Measurements from ENCODE around the gene RAB37. TPM values are rescaled to one million over a fixed set of nuclear protein-coding genes. Genes with fewer than 3 reads are reported as not detected.

The RAB37 gene
- total and polyA plus RNA-seq, 8 donors: 3.2 to 11.2 (median 10.3) TPM

DNA sequence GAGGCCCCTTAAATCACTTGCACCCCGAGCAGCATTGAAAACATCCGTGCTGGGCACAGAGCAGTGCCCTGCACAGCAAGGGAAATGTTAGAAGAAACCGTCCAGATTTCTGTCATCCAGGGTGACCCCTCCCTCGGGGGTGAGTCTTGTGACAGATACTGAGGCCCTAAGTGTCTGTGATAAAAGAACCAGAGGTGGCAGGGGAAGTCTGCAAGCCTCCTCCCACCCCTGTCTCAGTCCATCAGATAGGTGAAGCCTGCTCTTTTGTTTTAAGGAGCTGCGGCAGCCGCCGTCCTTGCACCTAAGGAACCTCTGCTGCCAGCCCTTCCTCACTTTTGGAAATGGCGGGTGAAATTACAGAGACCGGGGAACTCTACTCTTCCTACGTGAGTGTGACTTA lies 39.9 kb downstream of the RAB37 start:
- Histone ChIP-seq H3K27me3 (no peaks in the 10 kb centered on the region), H3K4me3 (peak overlapping the region; percentile 87 to 90), H3K9me3 (no peaks in the 10 kb centered on the region), H3K36me3 (peaks cover 0 to 31% of the 10 kb centered on the region in 2 donors), H3K27ac (no peak overlapping the region), H3K4me1 (peaks cover 17 to 65% of the 10 kb centered on the region in 2 donors)
- DNase-seq (no peak), ATAC-seq (no peak)
- intact Hi-C loops (cut with DNase I): no loop called here
- TF ChIP-seq, protein P1, sequence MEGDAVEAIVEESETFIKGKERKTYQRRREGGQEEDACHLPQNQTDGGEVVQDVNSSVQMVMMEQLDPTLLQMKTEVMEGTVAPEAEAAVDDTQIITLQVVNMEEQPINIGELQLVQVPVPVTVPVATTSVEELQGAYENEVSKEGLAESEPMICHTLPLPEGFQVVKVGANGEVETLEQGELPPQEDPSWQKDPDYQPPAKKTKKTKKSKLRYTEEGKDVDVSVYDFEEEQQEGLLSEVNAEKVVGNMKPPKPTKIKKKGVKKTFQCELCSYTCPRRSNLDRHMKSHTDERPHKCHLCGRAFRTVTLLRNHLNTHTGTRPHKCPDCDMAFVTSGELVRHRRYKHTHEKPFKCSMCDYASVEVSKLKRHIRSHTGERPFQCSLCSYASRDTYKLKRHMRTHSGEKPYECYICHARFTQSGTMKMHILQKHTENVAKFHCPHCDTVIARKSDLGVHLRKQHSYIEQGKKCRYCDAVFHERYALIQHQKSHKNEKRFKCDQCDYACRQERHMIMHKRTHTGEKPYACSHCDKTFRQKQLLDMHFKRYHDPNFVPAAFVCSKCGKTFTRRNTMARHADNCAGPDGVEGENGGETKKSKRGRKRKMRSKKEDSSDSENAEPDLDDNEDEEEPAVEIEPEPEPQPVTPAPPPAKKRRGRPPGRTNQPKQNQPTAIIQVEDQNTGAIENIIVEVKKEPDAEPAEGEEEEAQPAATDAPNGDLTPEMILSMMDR (IDR thresholded peaks at IDR 0.05): no peak

DNA sequence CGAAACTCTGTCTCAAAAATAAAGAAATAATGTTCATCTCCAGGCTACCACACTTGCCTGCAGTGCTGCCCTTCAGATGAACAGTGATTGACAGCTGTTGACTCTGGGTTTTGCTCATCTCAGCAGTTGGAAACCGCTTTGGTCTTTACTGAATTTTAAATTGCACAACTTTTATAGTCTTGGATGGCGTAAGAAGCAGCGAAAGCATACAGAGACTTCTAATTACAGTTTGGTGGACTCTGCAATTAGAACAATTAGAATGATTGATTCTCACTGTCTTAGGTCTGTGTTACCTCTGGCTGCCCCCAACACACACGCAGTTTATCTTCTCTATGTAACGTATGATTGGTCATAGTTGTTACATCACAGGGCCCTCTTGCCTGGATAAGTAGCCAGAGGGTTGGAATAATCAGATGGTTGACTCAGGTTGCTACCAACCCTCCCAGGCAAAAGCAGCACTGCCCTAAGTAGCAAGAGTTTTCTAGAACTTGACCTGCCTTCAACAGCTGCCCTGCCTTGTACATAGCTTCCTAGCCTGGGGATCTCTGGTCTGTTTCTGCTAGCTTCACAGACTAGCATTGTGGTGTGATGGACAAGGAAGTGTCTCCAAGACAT lies 41.0 kb downstream of the RAB37 start:
- Histone ChIP-seq H3K27ac (no peak overlapping the region), H3K4me1 (peaks cover 17 to 65% of the 10 kb centered on the region in 2 donors), H3K27me3 (no peaks in the 10 kb centered on the region), H3K4me3 (no peak overlapping the region), H3K9me3 (no peaks in the 10 kb centered on the region), H3K36me3 (peaks cover 0 to 28% of the 10 kb centered on the region in 2 donors)
- TF ChIP-seq, protein P1 (IDR thresholded peaks at IDR 0.05): no peak
- ATAC-seq: no peak
- intact Hi-C loops (cut with DNase I): no loop called here
- no peak for DNase-seq

DNA sequence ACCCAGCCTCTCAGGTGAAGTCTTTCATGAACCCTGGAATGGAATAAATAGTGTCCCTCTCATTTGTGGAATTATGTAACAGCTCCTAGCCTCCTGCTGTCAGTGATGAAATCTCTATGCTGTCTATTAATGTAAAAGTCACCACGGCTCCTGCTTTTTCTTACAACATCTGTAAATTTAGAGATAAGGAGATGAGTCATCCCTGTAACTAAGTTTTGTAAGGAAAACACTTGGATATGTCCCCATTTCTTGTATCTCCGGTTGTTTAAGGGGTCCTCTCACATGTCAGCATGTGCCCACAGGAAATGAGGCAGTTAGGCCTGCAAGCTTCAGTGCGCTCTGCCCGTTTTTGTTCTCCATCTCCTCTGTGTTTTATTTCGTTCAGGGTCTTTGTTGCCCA lies 41.9 kb downstream of the RAB37 start:
- ATAC-seq (no peak), DNase-seq (no peak)
- Histone ChIP-seq H3K27ac (peak overlapping the region; percentile 33 to 74), H3K4me1 (peaks cover 17 to 65% of the 10 kb centered on the region in 2 donors), H3K27me3 (no peaks in the 10 kb centered on the region), H3K4me3 (no peak overlapping the region), H3K36me3 (peaks cover 0 to 20% of the 10 kb centered on the region in 2 donors), H3K9me3 (no peaks in the 10 kb centered on the region)
- TF ChIP-seq, protein P1 (IDR thresholded peaks at IDR 0.05): no peak
- intact Hi-C loops (cut with DNase I): no loop called here

DNA sequence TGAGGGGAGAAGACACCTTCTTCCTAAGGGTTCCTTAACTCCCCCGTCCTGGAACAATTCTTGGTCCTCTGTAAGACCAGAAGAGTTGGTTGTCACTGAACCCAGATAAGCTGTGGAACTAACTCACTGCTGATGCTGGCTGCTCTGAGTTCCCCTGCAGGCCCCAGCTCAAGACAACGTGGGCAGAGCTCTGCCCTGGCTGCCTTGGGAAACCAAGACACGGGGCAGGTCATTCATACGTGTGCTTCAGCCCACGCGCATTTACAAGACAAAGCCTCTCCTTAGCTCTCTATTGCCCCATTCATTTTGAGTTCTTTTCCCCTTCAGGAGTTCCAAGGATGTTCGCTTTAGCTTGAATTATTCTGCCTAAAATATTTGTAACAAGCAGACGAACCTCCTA lies 42.4 kb downstream of the RAB37 start:
- TF ChIP-seq, protein P1 (IDR thresholded peaks at IDR 0.05): no peak
- ATAC-seq (no peak), DNase-seq (no peak)
- Histone ChIP-seq H3K27ac (peak overlapping the region; percentile 33 to 74), H3K4me3 (no peak overlapping the region), H3K9me3 (no peaks in the 10 kb centered on the region), H3K4me1 (peaks cover 17 to 63% of the 10 kb centered on the region in 2 donors), H3K27me3 (no peaks in the 10 kb centered on the region), H3K36me3 (peaks cover 0 to 20% of the 10 kb centered on the region in 2 donors)
- intact Hi-C loops (cut with DNase I): no loop called here

DNA sequence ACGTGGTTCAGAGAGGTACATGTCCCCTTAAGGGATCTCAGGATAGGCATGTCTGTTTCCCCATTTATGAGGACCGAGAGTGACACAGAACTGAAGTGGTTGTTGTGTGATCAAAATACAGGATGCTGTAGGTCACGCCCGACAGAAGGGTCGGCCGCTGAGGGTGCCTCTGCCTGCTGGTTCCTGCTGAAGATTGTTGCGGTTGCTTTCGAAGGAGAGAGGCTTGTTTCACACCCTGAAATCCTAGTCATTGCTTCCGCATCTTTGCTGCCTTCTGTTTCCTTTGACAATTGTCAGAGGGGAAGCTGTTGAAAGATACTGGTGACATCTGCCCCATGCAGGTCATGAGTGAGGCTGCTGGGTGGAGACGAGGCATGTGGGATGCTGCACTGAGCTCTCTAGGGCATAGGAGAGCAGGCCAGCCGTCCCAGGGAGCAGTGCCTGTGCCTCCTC lies 42.9 kb downstream of the RAB37 start:
- DNase-seq (peak in 2 of 4 donors; percentile 81 to 83), ATAC-seq (peak; percentile 51)
- H3K36me3 ChIP-seq: peaks cover 0 to 20% of the 10 kb centered on the region in 2 donors
- H3K4me1 ChIP-seq: peaks cover 13 to 58% of the 10 kb centered on the region in 2 donors
- peak overlapping the region in 1 of 2 donors; percentile 74 for H3K27ac ChIP-seq
- intact Hi-C loops (cut with DNase I): no loop called here
- no peaks in the 10 kb centered on the region for H3K9me3 ChIP-seq
- H3K27me3 ChIP-seq: no peaks in the 10 kb centered on the region
- no peak overlapping the region for H3K4me3 ChIP-seq
- TF ChIP-seq, protein P1 (IDR thresholded peaks at IDR 0.05): no peak
